Astrocyte (in vitro differentiated cells and primary cell): ENCODE data around the gene GDI2. TPM values are rescaled to one million over a fixed set of nuclear protein-coding genes. Genes with fewer than 3 reads are reported as not detected.

Experiments used
- DNase-seq: peaks from one replicate; pipeline ENCODE4 v3.0.0-alpha.2; 2010; ENCODE audit warnings: low read depth
- FAIRE-seq: peaks from 2 replicates; lab custom pipeline; 2011; peaks lifted over from hg19 to GRCh38; lab: Jason Lieb, UNC
- H2AFZ ChIP-seq: 2 replicates; pipeline ENCODE4 v1.6.0; 2012; ENCODE audit warnings: low read depth, low read length, inconsistent platforms
- H3K27ac ChIP-seq: 2 replicates; pipeline ENCODE4 v1.5.1; 2011; ENCODE audit warnings: low read depth, low read length, inconsistent platforms
- H3K27me3 ChIP-seq: 2 replicates; pipeline ENCODE4 v1.6.0; 2011; ENCODE audit warnings: low read length, inconsistent platforms; ENCODE audit not compliant: insufficient read depth
- H3K36me3 ChIP-seq: 2 replicates; pipeline ENCODE4 v1.5.1; 2011; ENCODE audit warnings: low read length, inconsistent platforms; ENCODE audit not compliant: insufficient read depth
- H3K4me1 ChIP-seq: 2 replicates; pipeline ENCODE4 v1.5.1; 2011; ENCODE audit warnings: low read length, inconsistent platforms; ENCODE audit not compliant: insufficient read depth
- H3K4me2 ChIP-seq: 2 replicates; pipeline ENCODE4 v1.6.0; 2012; ENCODE audit warnings: low read length, inconsistent platforms
- H3K4me3 ChIP-seq: 2 replicates; pipeline ENCODE4 v1.5.1; 2011; ENCODE audit warnings: low read depth, mild to moderate bottlenecking, low read length, inconsistent platforms; ENCODE audit not compliant: insufficient read depth
- H3K79me2 ChIP-seq: 2 replicates; pipeline ENCODE4 v1.6.0; 2012; ENCODE audit warnings: mild to moderate bottlenecking, low read length, inconsistent platforms; ENCODE audit not compliant: insufficient read depth
- H3K9ac ChIP-seq: 2 replicates; pipeline ENCODE4 v1.6.0; 2012; ENCODE audit warnings: mild to moderate bottlenecking, low read length, inconsistent platforms
- H3K9me3 ChIP-seq: 2 replicates; pipeline ENCODE4 v1.5.1; 2012; ENCODE audit warnings: low read depth, mild to moderate bottlenecking, low read length, inconsistent platforms; ENCODE audit not compliant: insufficient read depth
- H4K20me1 ChIP-seq: 2 replicates; pipeline ENCODE4 v1.6.0; 2012; ENCODE audit warnings: low read length, inconsistent platforms; ENCODE audit not compliant: insufficient read depth
- H3K27ac Mint-ChIP-seq: one replicate; pipeline ENCODE4 v1.8.0; 2021; ENCODE audit warnings: mild to moderate bottlenecking, mixed read lengths; ENCODE audit not compliant: unreplicated experiment
- H3K27me3 Mint-ChIP-seq: one replicate; pipeline ENCODE4 v1.8.0; 2021; ENCODE audit warnings: low read depth, mixed read lengths; ENCODE audit not compliant: unreplicated experiment
- H3K36me3 Mint-ChIP-seq: one replicate; pipeline ENCODE4 v1.8.0; 2021; ENCODE audit warnings: low read depth, mixed read lengths; ENCODE audit not compliant: unreplicated experiment
- H3K4me1 Mint-ChIP-seq: one replicate; pipeline ENCODE4 v1.8.0; 2021; ENCODE audit warnings: low read depth, mixed read lengths; ENCODE audit not compliant: unreplicated experiment
- H3K4me3 Mint-ChIP-seq: one replicate; pipeline ENCODE4 v1.8.0; 2021; ENCODE audit warnings: mild to moderate bottlenecking, moderate library complexity, mixed read lengths; ENCODE audit not compliant: unreplicated experiment
- H3K9me3 Mint-ChIP-seq: one replicate; pipeline ENCODE4 v1.8.0; 2021; ENCODE audit warnings: mild to moderate bottlenecking, mixed read lengths; ENCODE audit not compliant: unreplicated experiment
- CTCF ChIP-seq: IDR thresholded peaks from 2 replicates; pipeline ENCODE4 v1.5.1; 2011; ENCODE audit warnings: low read depth, mild to moderate bottlenecking, inconsistent platforms, low read length, moderate library complexity; ENCODE audit not compliant: insufficient read depth
- EZH2 ChIP-seq: IDR thresholded peaks from 2 replicates; pipeline ENCODE4 v1.6.1; 2012; ENCODE audit warnings: mild to moderate bottlenecking, low read length, inconsistent platforms; ENCODE audit not compliant: insufficient read depth
- total RNA-seq: library from RNA; stranded (reverse); gene quantifications from 2 replicates; pipeline ENCODE4 v1.2.1, GENCODE V29; 2021

Gene GDI2
- total RNA-seq, 1 donor from 2014 or later: 280 TPM

- H2AFZ ChIP-seq: peak overlapping the region; percentile 74
- peak overlapping the region; percentile 94 for H3K27ac ChIP-seq
- H3K27me3 Mint-ChIP-seq: no peaks in the 10 kb centered on the region
These were observed 747 bp downstream of the GDI2 start for GRCh38 chr10:5812283-5813090.

GRCh38 chr10:5811387-5811821, 1.8 kb downstream of the GDI2 start:
- Histone ChIP-seq H3K27me3 (no peaks in the 10 kb centered on the region), H3K4me2 (peak overlapping the region; percentile 85), H3K4me1 (peaks cover 20% of the 10 kb centered on the region), H3K36me3 (peaks cover 5% of the 10 kb centered on the region), H3K9me3 (no peaks in the 10 kb centered on the region), H3K4me3 (peak overlapping the region; percentile 77), H2AFZ (no peak overlapping the region), H4K20me1 (peaks cover 62% of the 10 kb centered on the region), H3K9ac (peak overlapping the region; percentile 99), H3K27ac (no peak overlapping the region), H3K79me2 (peaks cover 81% of the 10 kb centered on the region)
- Mint-ChIP-seq H3K9me3 (no peaks in the 10 kb centered on the region), H3K27ac (peak overlapping the region; percentile 50), H3K4me3 (peak overlapping the region; percentile 96), H3K36me3 (no peaks in the 10 kb centered on the region), H3K27me3 (no peaks in the 10 kb centered on the region), H3K4me1 (peaks cover 26% of the 10 kb centered on the region)
- DNase-seq (peak; percentile 67), FAIRE-seq (no peak)
- no peak for TF ChIP-seq EZH2

More at GRCh38 chr10:5812283-5813090, 747 bp downstream of the GDI2 start:
- peak overlapping the region; percentile 96 for H3K4me3 Mint-ChIP-seq
- H3K9ac ChIP-seq: peak overlapping the region; percentile 99
- peaks cover 51% of the 10 kb centered on the region for H4K20me1 ChIP-seq
- H3K36me3 ChIP-seq: peaks cover 2% of the 10 kb centered on the region
- peaks cover 20% of the 10 kb centered on the region for H3K4me1 ChIP-seq
- no peaks in the 10 kb centered on the region for H3K9me3 Mint-ChIP-seq
- H3K27ac Mint-ChIP-seq: peak overlapping the region; percentile 54
- H3K4me2 ChIP-seq: peak overlapping the region; percentile 85
- H3K27me3 ChIP-seq: no peaks in the 10 kb centered on the region
- H3K4me1 Mint-ChIP-seq: peaks cover 23% of the 10 kb centered on the region
- DNase-seq (no peak), FAIRE-seq (no peak)
- peaks cover 71% of the 10 kb centered on the region for H3K79me2 ChIP-seq
- H3K4me3 ChIP-seq: peak overlapping the region; percentile 77
- TF ChIP-seq CTCF: no peak
- no peak for TF ChIP-seq EZH2
- H3K9me3 ChIP-seq: no peaks in the 10 kb centered on the region
- H3K36me3 Mint-ChIP-seq: no peaks in the 10 kb centered on the region

GRCh38 chr10:5810225-5810624, 3.0 kb downstream of the GDI2 start:
- Histone ChIP-seq H3K79me2 (peaks cover 93% of the 10 kb centered on the region), H3K9me3 (no peaks in the 10 kb centered on the region), H3K4me1 (peaks cover 20% of the 10 kb centered on the region), H3K36me3 (peaks cover 5% of the 10 kb centered on the region), H3K4me2 (peak overlapping the region; percentile 85), H2AFZ (no peak overlapping the region), H3K4me3 (peak overlapping the region; percentile 77), H3K9ac (peak overlapping the region; percentile 99), H3K27ac (no peak overlapping the region), H3K27me3 (no peaks in the 10 kb centered on the region), H4K20me1 (peaks cover 72% of the 10 kb centered on the region)
- Mint-ChIP-seq H3K4me3 (peak overlapping the region; percentile 96), H3K27me3 (no peaks in the 10 kb centered on the region), H3K4me1 (peaks cover 26% of the 10 kb centered on the region), H3K9me3 (no peaks in the 10 kb centered on the region), H3K36me3 (no peaks in the 10 kb centered on the region), H3K27ac (no peak overlapping the region)
- DNase-seq: no peak
- TF ChIP-seq EZH2: no peak
- no peak for FAIRE-seq
